ENCODE results near the gene PEX1.

PEX1 gene

GRCh38 chr7:92508946-92509345 lies 19.4 kb downstream of the PEX1 start:
- no peak overlapping the region for H3K27ac ChIP-seq (ENCODE audit: low read depth, low read length)
- no peaks in the 10 kb centered on the region for H3K9me3 ChIP-seq (ENCODE audit: insufficient read depth, low read depth, low read length)
- H3K4me3 ChIP-seq (ENCODE audit: low read depth, low read length): no peak overlapping the region
- H3K9ac ChIP-seq (ENCODE audit: low read length): no peak overlapping the region
- no peaks in the 10 kb centered on the region for H3K27me3 ChIP-seq (ENCODE audit: insufficient read depth, low read length)
- H4K91ac ChIP-seq (ENCODE audit: low read depth, low read length): no peak overlapping the region
- no CpG with 5 or more reads among the region's 5 CpGs for WGBS (ENCODE audit: extremely low coverage, insufficient coverage, insufficient read length)
- no peaks in the 10 kb centered on the region for H3K4me1 ChIP-seq (ENCODE audit: control insufficient read depth in 1 of 2, insufficient read depth in 2 of 2, low read length in 2 of 2)
- DNase-seq: no peak
- no peak overlapping the region for H2BK5ac ChIP-seq (ENCODE audit: low read depth, low read length, poor library complexity)
- H3K79me1 ChIP-seq (ENCODE audit: low read length): no peaks in the 10 kb centered on the region
- no peak overlapping the region for H2BK12ac ChIP-seq (ENCODE audit: low read length)
- no peaks in the 10 kb centered on the region for H3K79me2 ChIP-seq (ENCODE audit: control insufficient read depth, insufficient read depth, low read length, poor library complexity)
- no peak overlapping the region for H3K4me2 ChIP-seq (ENCODE audit: low read length)
- peaks cover 2 to 12% of the 10 kb centered on the region in 2 experiments for H3K36me3 ChIP-seq (ENCODE audit: control insufficient read depth in 1 of 2, insufficient read depth in 2 of 2, low read length in 2 of 2)
- no peak overlapping the region for H3K18ac ChIP-seq (ENCODE audit: low read length)
- H2AFZ ChIP-seq (ENCODE audit: insufficient read depth, low read length, poor library complexity): no peak overlapping the region
- no peak overlapping the region for H3K14ac ChIP-seq (ENCODE audit: low read length)
- H3K23ac ChIP-seq (ENCODE audit: low read length): no peak overlapping the region
- no peak overlapping the region for H4K8ac ChIP-seq (ENCODE audit: low read depth, low read length)
- H3K4ac ChIP-seq (ENCODE audit: low read depth, low read length): no peak overlapping the region
- no peak overlapping the region for H2BK120ac ChIP-seq (ENCODE audit: insufficient read depth, low read length, poor library complexity)
- no peak overlapping the region for H2AK5ac ChIP-seq (ENCODE audit: low read length)
- H4K12ac ChIP-seq (ENCODE audit: low read depth, low read length): no peak overlapping the region

GRCh38 chr7:92506363-92506762 lies 22.0 kb downstream of the PEX1 start:
- H3K79me2 ChIP-seq (ENCODE audit: control insufficient read depth, insufficient read depth, low read length, poor library complexity): no peaks in the 10 kb centered on the region
- no CpG with 5 or more reads among the region's 2 CpGs for WGBS (ENCODE audit: extremely low coverage, insufficient coverage, insufficient read length)
- H4K8ac ChIP-seq (ENCODE audit: low read depth, low read length): no peak overlapping the region
- no peak overlapping the region for H3K4ac ChIP-seq (ENCODE audit: low read depth, low read length)
- H2BK12ac ChIP-seq (ENCODE audit: low read length): no peak overlapping the region
- H3K9ac ChIP-seq (ENCODE audit: low read length): no peak overlapping the region
- no peaks in the 10 kb centered on the region for H3K27me3 ChIP-seq (ENCODE audit: insufficient read depth, low read length)
- no peak overlapping the region for H3K18ac ChIP-seq (ENCODE audit: low read length)
- H2AK5ac ChIP-seq (ENCODE audit: low read length): no peak overlapping the region
- H3K36me3 ChIP-seq (ENCODE audit: control insufficient read depth in 1 of 2, insufficient read depth in 2 of 2, low read length in 2 of 2): peaks cover 2 to 10% of the 10 kb centered on the region in 2 experiments
- no peak overlapping the region for H2AFZ ChIP-seq (ENCODE audit: insufficient read depth, low read length, poor library complexity)
- H3K4me1 ChIP-seq (ENCODE audit: control insufficient read depth in 1 of 2, insufficient read depth in 2 of 2, low read length in 2 of 2): no peaks in the 10 kb centered on the region
- no peak overlapping the region for H2BK120ac ChIP-seq (ENCODE audit: insufficient read depth, low read length, poor library complexity)
- DNase-seq: no peak
- H3K14ac ChIP-seq (ENCODE audit: low read length): no peak overlapping the region
- H3K4me2 ChIP-seq (ENCODE audit: low read length): no peak overlapping the region
- H3K27ac ChIP-seq (ENCODE audit: low read depth, low read length): no peak overlapping the region
- H4K12ac ChIP-seq (ENCODE audit: low read depth, low read length): no peak overlapping the region
- H3K4me3 ChIP-seq (ENCODE audit: low read depth, low read length): no peak overlapping the region
- H3K9me3 ChIP-seq (ENCODE audit: insufficient read depth, low read depth, low read length): no peaks in the 10 kb centered on the region
- no peak overlapping the region for H3K23ac ChIP-seq (ENCODE audit: low read length)
- no peak overlapping the region for H2BK5ac ChIP-seq (ENCODE audit: low read depth, low read length, poor library complexity)
- H3K79me1 ChIP-seq (ENCODE audit: low read length): no peaks in the 10 kb centered on the region
- H4K91ac ChIP-seq (ENCODE audit: low read depth, low read length): no peak overlapping the region

GRCh38 chr7:92504563-92504962 lies 23.8 kb downstream of the PEX1 start:
- H4K91ac ChIP-seq (ENCODE audit: low read depth, low read length): no peak overlapping the region
- no peak overlapping the region for H4K8ac ChIP-seq (ENCODE audit: low read depth, low read length)
- peaks cover 6% of the 10 kb centered on the region in 2 experiments for H3K36me3 ChIP-seq (ENCODE audit: control insufficient read depth in 1 of 2, insufficient read depth in 2 of 2, low read length in 2 of 2)
- no peak overlapping the region for H4K12ac ChIP-seq (ENCODE audit: low read depth, low read length)
- H3K4ac ChIP-seq (ENCODE audit: low read depth, low read length): no peak overlapping the region
- no peak overlapping the region for H3K4me2 ChIP-seq (ENCODE audit: low read length)
- H3K14ac ChIP-seq (ENCODE audit: low read length): no peak overlapping the region
- WGBS (ENCODE audit: extremely low coverage, insufficient coverage, insufficient read length): no CpG with 5 or more reads among the region's 3 CpGs
- peak overlapping the region; percentile 38 for H3K9ac ChIP-seq (ENCODE audit: low read length)
- H3K9me3 ChIP-seq (ENCODE audit: insufficient read depth, low read depth, low read length): no peaks in the 10 kb centered on the region
- H3K4me1 ChIP-seq (ENCODE audit: control insufficient read depth in 1 of 2, insufficient read depth in 2 of 2, low read length in 2 of 2): no peaks in the 10 kb centered on the region
- no peak overlapping the region for H2AK5ac ChIP-seq (ENCODE audit: low read length)
- no peak overlapping the region for H3K27ac ChIP-seq (ENCODE audit: low read depth, low read length)
- no peaks in the 10 kb centered on the region for H3K79me1 ChIP-seq (ENCODE audit: low read length)
- no peak overlapping the region for H3K18ac ChIP-seq (ENCODE audit: low read length)
- H3K4me3 ChIP-seq (ENCODE audit: low read depth, low read length): no peak overlapping the region
- H2BK5ac ChIP-seq (ENCODE audit: low read depth, low read length, poor library complexity): no peak overlapping the region
- no peak overlapping the region for H3K23ac ChIP-seq (ENCODE audit: low read length)
- no peak overlapping the region for H2BK120ac ChIP-seq (ENCODE audit: insufficient read depth, low read length, poor library complexity)
- no peak overlapping the region for H2BK12ac ChIP-seq (ENCODE audit: low read length)
- H3K27me3 ChIP-seq (ENCODE audit: insufficient read depth, low read length): no peaks in the 10 kb centered on the region
- no peak for DNase-seq
- no peaks in the 10 kb centered on the region for H3K79me2 ChIP-seq (ENCODE audit: control insufficient read depth, insufficient read depth, low read length, poor library complexity)
- H2AFZ ChIP-seq (ENCODE audit: insufficient read depth, low read length, poor library complexity): no peak overlapping the region

GRCh38 chr7:92503767-92504166 lies 24.6 kb downstream of the PEX1 start:
- H3K14ac ChIP-seq (ENCODE audit: low read length): no peak overlapping the region
- no peak overlapping the region for H3K4me3 ChIP-seq (ENCODE audit: low read depth, low read length)
- H3K4me1 ChIP-seq (ENCODE audit: control insufficient read depth in 1 of 2, insufficient read depth in 2 of 2, low read length in 2 of 2): no peaks in the 10 kb centered on the region
- no peak overlapping the region for H2BK120ac ChIP-seq (ENCODE audit: insufficient read depth, low read length, poor library complexity)
- H2BK5ac ChIP-seq (ENCODE audit: low read depth, low read length, poor library complexity): no peak overlapping the region
- H3K27ac ChIP-seq (ENCODE audit: low read depth, low read length): no peak overlapping the region
- no peak for DNase-seq
- H3K4me2 ChIP-seq (ENCODE audit: low read length): no peak overlapping the region
- WGBS (ENCODE audit: extremely low coverage, insufficient coverage, insufficient read length): no CpG with 5 or more reads among the region's 2 CpGs
- no peak overlapping the region for H2AFZ ChIP-seq (ENCODE audit: insufficient read depth, low read length, poor library complexity)
- H4K12ac ChIP-seq (ENCODE audit: low read depth, low read length): no peak overlapping the region
- no peaks in the 10 kb centered on the region for H3K9me3 ChIP-seq (ENCODE audit: insufficient read depth, low read depth, low read length)
- no peak overlapping the region for H2AK5ac ChIP-seq (ENCODE audit: low read length)
- no peak overlapping the region for H3K23ac ChIP-seq (ENCODE audit: low read length)
- no peak overlapping the region for H3K4ac ChIP-seq (ENCODE audit: low read depth, low read length)
- no peak overlapping the region for H4K91ac ChIP-seq (ENCODE audit: low read depth, low read length)
- H3K79me1 ChIP-seq (ENCODE audit: low read length): no peaks in the 10 kb centered on the region
- H3K27me3 ChIP-seq (ENCODE audit: insufficient read depth, low read length): no peaks in the 10 kb centered on the region
- no peak overlapping the region for H3K9ac ChIP-seq (ENCODE audit: low read length)
- no peaks in the 10 kb centered on the region for H3K79me2 ChIP-seq (ENCODE audit: control insufficient read depth, insufficient read depth, low read length, poor library complexity)
- no peak overlapping the region for H3K18ac ChIP-seq (ENCODE audit: low read length)
- peaks cover 6% of the 10 kb centered on the region in 2 experiments for H3K36me3 ChIP-seq (ENCODE audit: control insufficient read depth in 1 of 2, insufficient read depth in 2 of 2, low read length in 2 of 2)
- H4K8ac ChIP-seq (ENCODE audit: low read depth, low read length): no peak overlapping the region
- H2BK12ac ChIP-seq (ENCODE audit: low read length): no peak overlapping the region

All from trophoblast cell (in vitro differentiated cells and primary cell).